PFSK-1 (cell line): ENCODE measurements around the gene ZNF831.

Experiments used
- FOXP2 ChIP-seq: optimal IDR thresholded peaks from 2 replicates; pipeline ENCODE3; 2011; ENCODE audit warnings: borderline replicate concordance, control low read depth, inconsistent platforms; ENCODE audit not compliant: insufficient read depth; ENCODE audit errors: extremely low read length, extremely low read depth
- POLR2AphosphoS5 ChIP-seq: IDR thresholded peaks from 2 replicates; pipeline ENCODE4 v1.6.1; 2012; ENCODE audit warnings: low read depth, mild to moderate bottlenecking, control low read depth, low read length, moderate library complexity
- SIN3A ChIP-seq: IDR thresholded peaks from 2 replicates; pipeline ENCODE4 v1.6.1; 2012; ENCODE audit warnings: mild to moderate bottlenecking, low read length, moderate library complexity, borderline replicate concordance; ENCODE audit not compliant: insufficient read depth
- TAF1 ChIP-seq: IDR thresholded peaks from 2 replicates; pipeline ENCODE4 v1.6.1; 2012; ENCODE audit warnings: low read length, control low read depth, borderline replicate concordance; ENCODE audit not compliant: insufficient read depth
- TF ChIP-seq, protein P1 (sequence below), 2 experiments: IDR thresholded peaks; 2 replicates each; pipeline versions ENCODE4 v1.6.1 to v1.8.0; 2011 to 2012; ENCODE audit warnings: low read depth in 2 of 2, low read length in 2 of 2, control low read depth in 1 of 2, inconsistent platforms in 1 of 2, mild to moderate bottlenecking in 1 of 2, moderate library complexity in 1 of 2; ENCODE audit not compliant: insufficient read depth in 1 of 2

The ZNF831 gene

DNA sequence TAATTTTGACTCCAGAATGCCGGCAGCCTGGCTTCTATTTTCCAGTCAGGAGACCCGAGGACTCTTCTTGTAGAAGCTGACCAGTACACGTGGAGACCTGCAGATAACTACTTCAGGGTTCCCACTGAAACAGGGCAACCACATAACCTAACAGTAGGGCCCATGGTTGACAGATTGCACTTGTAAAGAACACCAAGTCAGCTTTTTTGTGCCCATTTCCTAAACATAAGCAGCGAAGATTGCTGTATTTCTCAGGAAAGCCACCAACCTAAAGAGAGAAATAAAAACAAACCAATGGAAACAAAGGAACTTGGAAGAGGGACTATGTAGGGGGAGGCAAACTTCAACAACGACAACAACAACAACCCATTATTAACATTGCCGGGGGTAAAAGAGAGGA is 86.7 kb downstream of the ZNF831 start:
- TF ChIP-seq POLR2AphosphoS5 (no peak), FOXP2 (no peak), TAF1 (no peak), SIN3A (no peak)
- TF ChIP-seq, protein P1, sequence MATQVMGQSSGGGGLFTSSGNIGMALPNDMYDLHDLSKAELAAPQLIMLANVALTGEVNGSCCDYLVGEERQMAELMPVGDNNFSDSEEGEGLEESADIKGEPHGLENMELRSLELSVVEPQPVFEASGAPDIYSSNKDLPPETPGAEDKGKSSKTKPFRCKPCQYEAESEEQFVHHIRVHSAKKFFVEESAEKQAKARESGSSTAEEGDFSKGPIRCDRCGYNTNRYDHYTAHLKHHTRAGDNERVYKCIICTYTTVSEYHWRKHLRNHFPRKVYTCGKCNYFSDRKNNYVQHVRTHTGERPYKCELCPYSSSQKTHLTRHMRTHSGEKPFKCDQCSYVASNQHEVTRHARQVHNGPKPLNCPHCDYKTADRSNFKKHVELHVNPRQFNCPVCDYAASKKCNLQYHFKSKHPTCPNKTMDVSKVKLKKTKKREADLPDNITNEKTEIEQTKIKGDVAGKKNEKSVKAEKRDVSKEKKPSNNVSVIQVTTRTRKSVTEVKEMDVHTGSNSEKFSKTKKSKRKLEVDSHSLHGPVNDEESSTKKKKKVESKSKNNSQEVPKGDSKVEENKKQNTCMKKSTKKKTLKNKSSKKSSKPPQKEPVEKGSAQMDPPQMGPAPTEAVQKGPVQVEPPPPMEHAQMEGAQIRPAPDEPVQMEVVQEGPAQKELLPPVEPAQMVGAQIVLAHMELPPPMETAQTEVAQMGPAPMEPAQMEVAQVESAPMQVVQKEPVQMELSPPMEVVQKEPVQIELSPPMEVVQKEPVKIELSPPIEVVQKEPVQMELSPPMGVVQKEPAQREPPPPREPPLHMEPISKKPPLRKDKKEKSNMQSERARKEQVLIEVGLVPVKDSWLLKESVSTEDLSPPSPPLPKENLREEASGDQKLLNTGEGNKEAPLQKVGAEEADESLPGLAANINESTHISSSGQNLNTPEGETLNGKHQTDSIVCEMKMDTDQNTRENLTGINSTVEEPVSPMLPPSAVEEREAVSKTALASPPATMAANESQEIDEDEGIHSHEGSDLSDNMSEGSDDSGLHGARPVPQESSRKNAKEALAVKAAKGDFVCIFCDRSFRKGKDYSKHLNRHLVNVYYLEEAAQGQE (IDR thresholded peaks at IDR 0.05; ENCODE audit: insufficient read depth in 1 of 2, low read depth in 2 of 2, low read length in 2 of 2) = no peak

DNA sequence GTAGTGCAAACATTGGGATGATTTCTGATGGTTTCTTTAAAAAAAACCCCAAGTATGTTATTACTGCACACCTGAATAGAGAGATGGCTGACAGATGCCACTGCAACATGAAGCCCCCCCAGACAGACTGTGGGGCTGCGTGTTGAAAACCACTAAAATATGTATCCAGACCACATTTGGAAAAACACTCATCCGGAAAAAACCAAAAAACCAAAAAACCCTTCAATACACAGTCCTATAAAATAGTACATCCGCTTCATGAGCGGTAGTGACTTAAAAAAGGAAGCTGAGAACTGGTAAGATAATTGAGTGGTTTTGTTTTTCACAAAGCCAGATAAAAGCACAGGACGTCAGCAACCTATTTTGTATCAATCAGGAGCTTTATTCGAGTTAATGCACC is 89.7 kb downstream of the ZNF831 start:
- TF ChIP-seq POLR2AphosphoS5 = no peak
- no peak for TF ChIP-seq FOXP2
- TF ChIP-seq SIN3A = no peak
- no peak for TF ChIP-seq TAF1
- TF ChIP-seq, protein P1 (IDR thresholded peaks at IDR 0.05; ENCODE audit: insufficient read depth in 1 of 2, low read depth in 2 of 2, low read length in 2 of 2) = no peak

- TF ChIP-seq TAF1 = no peak
- no peak for TF ChIP-seq SIN3A
- no peak for TF ChIP-seq POLR2AphosphoS5
- TF ChIP-seq, protein P1 (IDR thresholded peaks at IDR 0.05; ENCODE audit: insufficient read depth in 1 of 2, low read depth in 2 of 2, low read length in 2 of 2) = no peak
- TF ChIP-seq FOXP2 = no peak
Observed at GRCh38 chr20:59253779-59254319, 90.2 kb downstream of the ZNF831 start.

- TF ChIP-seq FOXP2 (no peak), TAF1 (no peak)
- TF ChIP-seq, protein P1 (IDR thresholded peaks at IDR 0.05; ENCODE audit: insufficient read depth in 1 of 2, low read depth in 2 of 2, low read length in 2 of 2) = no peak
Observed at GRCh38 chr20:59255256-59255655, 91.6 kb downstream of the ZNF831 start.

GRCh38 chr20:59258221-59258621 is 94.6 kb downstream of the ZNF831 start:
- TF ChIP-seq TAF1 = no peak
